Stimulated activated CD4-positive, alpha-beta T cell treated with anti-CD3 and anti-CD28 coated beads, Interleukin-15, amount 100 ng/mL, for 1 hour (primary cell): Measurements from ENCODE around the gene HOXC4.

Source experiments
- DNase-seq, 2 donors: peaks; one replicate each; pipeline ENCODE4 v3.0.0-alpha.2; 2020; ENCODE audit warnings: low read depth in 1 of 2, low spot score in 1 of 2

HOXC4 gene

GRCh38 chr12:54028314-54029201 lies 25.1 kb upstream of the HOXC4 start, which contains the start of gene HOXC6:
HOXC6 (plus strand) TSS chr12:54028440; CDS start chr12:54028522, 82 bp downstream.
- DNase-seq = no peak

GRCh38 chr12:54029529-54030441 lies 23.9 kb upstream of the HOXC4 start:
- DNase-seq = no peak

GRCh38 chr12:54030442-54030801 lies 23.2 kb upstream of the HOXC4 start:
- DNase-seq = no peak

- no peak for DNase-seq
These were observed 22.7 kb upstream of the HOXC4 start for GRCh38 chr12:54030889-54031471.

GRCh38 chr12:54031480-54031879 lies 22.2 kb upstream of the HOXC4 start:
- DNase-seq = no peak

GRCh38 chr12:54032086-54032619 lies 21.5 kb upstream of the HOXC4 start:
- DNase-seq = no peak

- DNase-seq = peak; percentile 13 to 34
These were observed 21.0 kb upstream of the HOXC4 start, which contains the start of gene HOXC5 for GRCh38 chr12:54032627-54033100. HOXC5 (plus strand) TSS chr12:54033050; CDS start chr12:54033123, 73 bp downstream.

GRCh38 chr12:54033106-54033979 lies 20.3 kb upstream of the HOXC4 start:
- no peak for DNase-seq

- DNase-seq = no peak
These were observed 19.5 kb upstream of the HOXC4 start for GRCh38 chr12:54033980-54034784.

GRCh38 chr12:54034785-54035310 lies 18.8 kb upstream of the HOXC4 start:
- DNase-seq = no peak

- DNase-seq = no peak
These were observed 17.9 kb upstream of the HOXC4 start for GRCh38 chr12:54035568-54036264.

GRCh38 chr12:54036620-54037359 lies 16.8 kb upstream of the HOXC4 start:
- DNase-seq = no peak

- DNase-seq = no peak
These were observed 16.0 kb upstream of the HOXC4 start for GRCh38 chr12:54037360-54038283.

- DNase-seq = no peak
These were observed 15.3 kb upstream of the HOXC4 start for GRCh38 chr12:54038284-54038870.

- no peak for DNase-seq
These were observed 14.7 kb upstream of the HOXC4 start for GRCh38 chr12:54038871-54039414.
